Measurements from ENCODE around the gene C22orf42. TPM values are rescaled to one million over a fixed set of nuclear protein-coding genes. Genes with fewer than 3 reads are reported as not detected.
A peak's percentile ranks its signal among the peaks of the same experiment; 100 is the strongest.
"Not testable (repeated sequence)": the region's sequence is repeated elsewhere in the genome, so short reads cannot be mapped to it uniquely, and the experiment has no call there.

Gene C22orf42
- total RNA-seq, 2 experiments from 2014 or later: not detected

DNA sequence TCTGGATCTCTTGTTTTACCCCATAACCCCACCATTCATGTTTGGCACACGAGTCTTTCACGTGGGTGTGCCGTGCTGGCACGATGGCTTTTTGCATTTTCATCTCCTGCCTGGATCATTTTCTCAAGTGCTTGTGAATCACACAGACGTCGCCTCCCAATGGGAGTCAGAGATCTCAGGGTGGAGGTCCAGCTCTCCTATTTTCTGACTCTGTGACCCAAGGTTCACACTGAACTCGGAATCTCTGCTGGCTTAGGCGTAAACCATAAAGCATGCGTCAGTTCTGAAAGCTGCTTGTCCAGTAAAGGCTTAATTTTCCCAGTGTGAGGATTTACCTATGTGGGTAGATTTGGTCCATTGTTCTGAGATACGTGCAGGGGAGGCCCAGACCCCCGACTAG, 16.0 kb upstream of the C22orf42 start:
- TF ChIP-seq, protein P1, sequence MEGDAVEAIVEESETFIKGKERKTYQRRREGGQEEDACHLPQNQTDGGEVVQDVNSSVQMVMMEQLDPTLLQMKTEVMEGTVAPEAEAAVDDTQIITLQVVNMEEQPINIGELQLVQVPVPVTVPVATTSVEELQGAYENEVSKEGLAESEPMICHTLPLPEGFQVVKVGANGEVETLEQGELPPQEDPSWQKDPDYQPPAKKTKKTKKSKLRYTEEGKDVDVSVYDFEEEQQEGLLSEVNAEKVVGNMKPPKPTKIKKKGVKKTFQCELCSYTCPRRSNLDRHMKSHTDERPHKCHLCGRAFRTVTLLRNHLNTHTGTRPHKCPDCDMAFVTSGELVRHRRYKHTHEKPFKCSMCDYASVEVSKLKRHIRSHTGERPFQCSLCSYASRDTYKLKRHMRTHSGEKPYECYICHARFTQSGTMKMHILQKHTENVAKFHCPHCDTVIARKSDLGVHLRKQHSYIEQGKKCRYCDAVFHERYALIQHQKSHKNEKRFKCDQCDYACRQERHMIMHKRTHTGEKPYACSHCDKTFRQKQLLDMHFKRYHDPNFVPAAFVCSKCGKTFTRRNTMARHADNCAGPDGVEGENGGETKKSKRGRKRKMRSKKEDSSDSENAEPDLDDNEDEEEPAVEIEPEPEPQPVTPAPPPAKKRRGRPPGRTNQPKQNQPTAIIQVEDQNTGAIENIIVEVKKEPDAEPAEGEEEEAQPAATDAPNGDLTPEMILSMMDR (IDR thresholded peaks at IDR 0.05): no peak
- Histone ChIP-seq H3K9me3 (ENCODE audit: control insufficient read depth in 1 of 2, insufficient read depth in 1 of 2, low read length in 2 of 2) (no peaks in the 10 kb centered on the region), H3K27me3 (ENCODE audit: control insufficient read depth in 1 of 2, insufficient read depth in 2 of 2, low read length in 2 of 2) (peaks cover 22 to 24% of the 10 kb centered on the region in 2 experiments), H3K27ac (ENCODE audit: low read depth in 1 of 2, low read length in 2 of 2) (no peak overlapping the region), H3K4me3 (ENCODE audit: low read length) (no peak overlapping the region), H3K36me3 (ENCODE audit: insufficient read depth, low read length) (no peaks in the 10 kb centered on the region), H3K4me1 (ENCODE audit: insufficient read depth, low read length) (peaks cover 9% of the 10 kb centered on the region)
- H3K27me3 Mint-ChIP-seq: peaks cover 41% of the 10 kb centered on the region
- no peak for DNase-seq
- no peak overlapping the region for H3K4me3 Mint-ChIP-seq
- H3K36me3 Mint-ChIP-seq (ENCODE audit: low read depth): no peaks in the 10 kb centered on the region
- ChIA-PET POLR2A (no interaction called here), CTCF (no interaction called here)
- intact Hi-C loops (cut with DNase I, micrococcal nuclease): loop anchor here in 1 of 2 experiments (5.0 kb wide), 1 partner anchor 73 kb away; no protein-coding TSS in a partner anchor
- H3K4me1 Mint-ChIP-seq (ENCODE audit: low read depth): no peaks in the 10 kb centered on the region
- ATAC-seq (ENCODE audit: poor library complexity): no peak
- no peak overlapping the region for H3K27ac Mint-ChIP-seq
- no peaks in the 10 kb centered on the region for H3K9me3 Mint-ChIP-seq

DNA sequence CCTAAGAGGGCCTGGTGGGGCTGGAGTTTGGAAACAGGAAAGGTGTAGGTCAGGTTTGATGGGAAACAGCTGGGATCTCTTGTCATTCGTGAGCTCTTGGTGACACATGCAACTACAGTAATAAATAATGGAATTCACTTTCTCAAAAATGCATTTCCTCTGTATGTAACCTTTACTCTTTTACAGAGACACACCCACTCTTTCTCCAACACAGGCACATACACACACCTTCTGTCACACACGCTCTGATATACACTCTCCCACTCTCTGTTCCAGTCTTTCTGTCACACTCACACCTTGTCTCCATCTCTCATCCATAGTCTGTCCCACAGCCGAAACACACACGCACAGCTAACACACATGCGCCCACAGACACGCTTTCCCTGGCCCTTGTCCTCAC, 6.6 kb upstream of the C22orf42 start:
- H3K27me3 ChIP-seq (ENCODE audit: control insufficient read depth in 1 of 2, insufficient read depth in 2 of 2, low read length in 2 of 2): peaks cover 0 to 3% of the 10 kb centered on the region in 2 experiments
- H3K4me3 ChIP-seq (ENCODE audit: low read length): no peak overlapping the region
- Mint-ChIP-seq H3K36me3 (ENCODE audit: low read depth) (no peaks in the 10 kb centered on the region), H3K9me3 (no peaks in the 10 kb centered on the region), H3K4me1 (ENCODE audit: low read depth) (no peaks in the 10 kb centered on the region), H3K27me3 (no peaks in the 10 kb centered on the region), H3K4me3 (no peak overlapping the region), H3K27ac (no peak overlapping the region)
- H3K9me3 ChIP-seq (ENCODE audit: control insufficient read depth in 1 of 2, insufficient read depth in 1 of 2, low read length in 2 of 2): no peaks in the 10 kb centered on the region
- POLR2A ChIA-PET: no interaction called here
- no peaks in the 10 kb centered on the region for H3K36me3 ChIP-seq (ENCODE audit: insufficient read depth, low read length)
- TF ChIP-seq, protein P1 (IDR thresholded peaks at IDR 0.05): no peak
- DNase-seq: no peak
- CTCF ChIA-PET: no interaction called here
- ATAC-seq (ENCODE audit: poor library complexity): no peak
- H3K27ac ChIP-seq (ENCODE audit: low read depth in 1 of 2, low read length in 2 of 2): no peak overlapping the region
- intact Hi-C loops (cut with DNase I, micrococcal nuclease): no loop called here
- H3K4me1 ChIP-seq (ENCODE audit: insufficient read depth, low read length): peaks cover 4% of the 10 kb centered on the region

DNA sequence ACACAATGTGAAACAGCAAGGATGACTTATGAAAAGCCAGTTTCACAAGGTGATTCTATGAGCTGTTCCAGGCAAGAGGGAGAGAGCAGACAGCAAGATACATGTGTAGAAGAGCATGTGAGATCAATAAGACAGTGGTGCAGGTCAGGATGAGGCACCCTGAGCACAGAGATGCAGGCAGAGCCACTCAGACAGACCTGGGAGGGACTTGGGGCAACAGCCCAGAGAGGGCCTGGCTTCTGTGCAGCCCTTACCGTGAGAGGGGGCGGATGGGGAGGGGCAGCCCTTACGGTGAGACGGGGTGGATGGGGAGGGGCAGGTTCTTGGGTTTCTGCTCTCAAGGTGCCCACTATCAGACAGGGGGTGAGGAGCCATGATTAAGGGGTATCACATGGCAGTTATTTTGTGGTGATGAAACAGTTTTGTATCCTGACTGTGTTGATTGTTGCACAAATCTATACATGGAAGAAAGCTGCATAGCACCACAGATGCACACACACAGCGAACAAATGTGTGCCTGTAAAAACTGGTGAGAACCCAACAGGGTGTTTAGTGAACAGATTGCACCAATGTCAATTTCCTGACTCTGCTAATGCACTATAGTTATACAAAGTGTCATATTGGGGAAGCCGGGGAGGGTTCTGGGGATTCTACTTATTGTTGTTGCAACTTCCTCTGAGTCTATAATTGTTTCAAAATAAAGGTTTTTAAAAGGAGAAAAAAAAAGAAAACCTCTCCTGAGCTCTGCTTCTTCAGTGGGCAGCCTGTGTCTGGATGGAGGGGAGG, 5.2 kb upstream of the C22orf42 start:
- POLR2A ChIA-PET: no interaction called here
- ATAC-seq (ENCODE audit: poor library complexity): no peak

DNA sequence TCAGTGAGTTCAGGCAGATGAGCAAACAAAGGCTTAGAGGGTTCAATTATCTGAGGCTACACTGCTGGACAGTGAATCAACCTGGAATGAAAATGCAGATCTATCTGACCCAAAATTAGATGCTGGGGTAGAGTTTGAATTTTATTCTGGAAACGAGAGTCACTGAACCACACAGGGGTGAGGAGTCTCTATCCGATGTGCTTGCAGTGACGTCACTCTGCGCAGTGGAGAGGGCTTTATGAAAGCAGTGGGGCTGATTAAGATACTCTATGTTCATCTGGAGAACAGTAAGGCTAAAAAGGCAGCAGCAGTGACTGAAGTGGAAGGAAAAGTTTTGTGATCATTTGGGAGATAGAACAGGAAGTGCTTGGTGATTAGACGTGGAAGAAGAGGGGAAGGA, 1.3 kb upstream of the C22orf42 start:
- H3K4me3 Mint-ChIP-seq; H3K9me3 Mint-ChIP-seq; H3K36me3 ChIP-seq (ENCODE audit: insufficient read depth, low read length); H3K4me3 ChIP-seq (ENCODE audit: low read length); ATAC-seq (ENCODE audit: poor library complexity); CTCF ChIA-PET; H3K27me3 Mint-ChIP-seq; H3K4me1 Mint-ChIP-seq (ENCODE audit: low read depth); H3K27ac Mint-ChIP-seq; H3K4me1 ChIP-seq (ENCODE audit: insufficient read depth, low read length); intact Hi-C loops (cut with DNase I, micrococcal nuclease); H3K27ac ChIP-seq (ENCODE audit: low read depth in 1 of 2, low read length in 2 of 2); H3K9me3 ChIP-seq (ENCODE audit: control insufficient read depth in 1 of 2, insufficient read depth in 1 of 2, low read length in 2 of 2); DNase-seq; H3K36me3 Mint-ChIP-seq (ENCODE audit: low read depth); POLR2A ChIA-PET; H3K27me3 ChIP-seq (ENCODE audit: control insufficient read depth in 1 of 2, insufficient read depth in 2 of 2, low read length in 2 of 2): not testable (repeated sequence)

More for the DNA sequence above, 5.2 kb upstream of the C22orf42 start:
- H3K9me3 Mint-ChIP-seq: no peaks in the 10 kb centered on the region
- peak in 1 of 14 experiments; percentile 17 for DNase-seq
- H3K27ac Mint-ChIP-seq: no peak overlapping the region
- no peak overlapping the region for H3K4me3 ChIP-seq (ENCODE audit: low read length)
- H3K4me1 ChIP-seq (ENCODE audit: insufficient read depth, low read length): peaks cover 4% of the 10 kb centered on the region
- CTCF ChIA-PET: no interaction called here
- H3K9me3 ChIP-seq (ENCODE audit: control insufficient read depth in 1 of 2, insufficient read depth in 1 of 2, low read length in 2 of 2): no peaks in the 10 kb centered on the region
- no peaks in the 10 kb centered on the region for H3K36me3 ChIP-seq (ENCODE audit: insufficient read depth, low read length)
- H3K27me3 ChIP-seq (ENCODE audit: control insufficient read depth in 1 of 2, insufficient read depth in 2 of 2, low read length in 2 of 2): peaks cover 0 to 4% of the 10 kb centered on the region in 2 experiments
- H3K36me3 Mint-ChIP-seq (ENCODE audit: low read depth): no peaks in the 10 kb centered on the region
- intact Hi-C loops (cut with DNase I, micrococcal nuclease): no loop called here
- no peak overlapping the region for H3K4me3 Mint-ChIP-seq
- H3K27me3 Mint-ChIP-seq: no peaks in the 10 kb centered on the region
- H3K27ac ChIP-seq (ENCODE audit: low read depth in 1 of 2, low read length in 2 of 2): no peak overlapping the region
- TF ChIP-seq, protein P1 (IDR thresholded peaks at IDR 0.05): no peak
- no peaks in the 10 kb centered on the region for H3K4me1 Mint-ChIP-seq (ENCODE audit: low read depth)

DNA sequence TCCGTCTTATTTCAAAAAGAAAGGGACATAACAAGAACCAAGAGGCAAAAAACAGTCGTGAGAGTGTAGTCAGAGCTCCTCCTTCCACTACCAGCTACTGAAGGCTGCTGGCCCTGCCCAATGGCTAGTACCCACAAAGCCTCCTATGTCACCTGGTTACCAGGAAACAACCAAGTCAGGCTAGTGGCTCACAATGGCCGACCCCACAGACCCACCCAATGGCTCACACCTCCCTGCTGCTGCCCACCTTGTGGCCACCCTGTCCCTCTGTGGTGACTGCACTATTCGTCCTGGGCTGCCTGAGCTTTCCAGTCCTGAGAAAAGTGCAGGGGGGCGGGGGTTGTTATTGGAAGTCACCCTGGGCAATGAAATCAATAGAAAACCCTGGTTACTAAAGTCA, 1.5 kb downstream of the C22orf42 start:
- intact Hi-C loops (cut with DNase I, micrococcal nuclease): loop anchor here in 1 of 2 experiments (5.0 kb wide), 1 partner anchor 50 kb away; no protein-coding TSS in a partner anchor
- H3K4me1 Mint-ChIP-seq (ENCODE audit: low read depth); H3K36me3 Mint-ChIP-seq (ENCODE audit: low read depth); ATAC-seq (ENCODE audit: poor library complexity); H3K27ac Mint-ChIP-seq; CTCF ChIA-PET; H3K4me1 ChIP-seq (ENCODE audit: insufficient read depth, low read length); POLR2A ChIA-PET; H3K27me3 ChIP-seq (ENCODE audit: control insufficient read depth in 1 of 2, insufficient read depth in 2 of 2, low read length in 2 of 2); H3K27ac ChIP-seq (ENCODE audit: low read depth in 1 of 2, low read length in 2 of 2); H3K9me3 ChIP-seq (ENCODE audit: control insufficient read depth in 1 of 2, insufficient read depth in 1 of 2, low read length in 2 of 2); H3K9me3 Mint-ChIP-seq; H3K36me3 ChIP-seq (ENCODE audit: insufficient read depth, low read length); H3K27me3 Mint-ChIP-seq; H3K4me3 ChIP-seq (ENCODE audit: low read length); H3K4me3 Mint-ChIP-seq; DNase-seq: not testable (repeated sequence)

Data from CD4-positive, alpha-beta T cell (primary cell).